ENCODE measurements around the gene SRPK2.
"Not testable (repeated sequence)": the region's sequence is repeated elsewhere in the genome, so short reads cannot be mapped to it uniquely, and the experiment has no call there.

Gene SRPK2

DNA sequence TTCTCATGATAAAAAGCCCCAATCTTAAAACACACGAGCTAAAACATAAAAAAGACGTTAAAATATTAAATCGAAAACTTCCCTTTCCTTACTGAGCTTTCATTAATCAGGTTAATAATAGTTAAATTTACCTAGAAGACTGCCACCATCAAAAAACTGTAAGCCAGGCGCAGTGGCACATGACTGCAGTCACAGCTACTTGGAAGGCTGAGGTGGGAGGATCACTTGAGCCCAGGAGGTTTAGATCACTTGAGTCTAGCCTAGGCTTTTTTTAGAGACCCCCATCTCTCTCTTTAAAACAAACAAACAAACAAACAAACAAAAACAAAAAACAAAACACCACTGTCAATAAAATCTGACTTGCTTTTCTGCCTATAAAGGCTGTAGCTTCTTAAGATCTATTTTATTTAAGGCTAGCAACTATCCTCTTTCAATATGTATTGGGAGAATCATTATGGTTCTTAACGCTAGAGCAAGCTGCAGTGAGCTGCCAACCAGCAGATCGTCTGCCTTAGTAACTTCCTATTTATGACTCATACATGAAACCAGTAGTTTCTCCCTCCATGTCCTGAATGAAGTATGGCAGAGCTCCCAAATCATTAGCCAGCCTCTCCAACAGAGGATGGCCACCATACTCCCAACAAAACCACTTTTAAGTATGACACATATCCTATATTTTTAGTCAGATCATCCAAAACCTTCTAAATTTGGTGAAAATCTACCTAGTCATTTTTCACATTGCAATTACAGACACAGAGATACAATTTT is 163.7 kb downstream of the SRPK2 start:
- DNase-seq (ENCODE audit: low read depth in 2 of 2): no peak

DNA sequence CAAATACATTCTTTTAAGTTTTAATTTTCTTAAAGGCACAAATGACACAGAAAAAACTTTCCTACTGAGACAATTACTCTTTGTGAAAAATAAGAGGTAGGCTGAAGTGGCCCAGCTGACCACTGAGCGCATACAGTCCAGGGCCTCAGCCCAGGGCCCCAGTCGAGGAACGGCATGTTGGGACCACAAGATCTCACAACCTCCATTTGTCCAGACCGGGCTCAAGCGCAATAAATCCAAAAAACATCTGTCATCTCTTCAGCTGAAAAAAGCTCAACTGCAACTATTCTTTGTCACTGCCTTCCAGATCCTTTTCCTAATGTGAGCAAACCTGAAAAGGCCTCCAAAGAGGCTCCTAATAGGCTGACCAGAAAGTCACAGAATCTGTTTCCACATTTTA is 165.8 kb downstream of the SRPK2 start:
- no peak for DNase-seq (ENCODE audit: low read depth in 2 of 2)

DNA sequence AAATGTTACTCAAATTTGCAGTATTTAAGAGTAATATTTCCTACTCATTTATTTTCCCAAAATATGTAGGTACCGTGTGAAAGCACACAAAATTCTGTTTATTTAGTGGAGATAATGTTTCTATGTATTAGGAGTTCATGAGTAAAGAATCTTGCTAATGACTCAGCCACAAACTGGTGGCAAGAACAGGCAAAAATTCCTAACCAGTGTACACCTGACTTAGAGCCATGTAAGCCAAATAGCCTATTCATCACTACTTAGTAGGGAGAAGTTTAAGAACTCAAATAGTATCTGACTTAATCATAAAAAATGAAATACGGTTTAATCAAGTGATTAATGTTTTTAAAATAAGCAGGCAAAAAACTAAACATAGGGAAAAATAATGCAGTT is 169.0 kb downstream of the SRPK2 start:
- DNase-seq (ENCODE audit: low read depth in 2 of 2): no peak

DNA sequence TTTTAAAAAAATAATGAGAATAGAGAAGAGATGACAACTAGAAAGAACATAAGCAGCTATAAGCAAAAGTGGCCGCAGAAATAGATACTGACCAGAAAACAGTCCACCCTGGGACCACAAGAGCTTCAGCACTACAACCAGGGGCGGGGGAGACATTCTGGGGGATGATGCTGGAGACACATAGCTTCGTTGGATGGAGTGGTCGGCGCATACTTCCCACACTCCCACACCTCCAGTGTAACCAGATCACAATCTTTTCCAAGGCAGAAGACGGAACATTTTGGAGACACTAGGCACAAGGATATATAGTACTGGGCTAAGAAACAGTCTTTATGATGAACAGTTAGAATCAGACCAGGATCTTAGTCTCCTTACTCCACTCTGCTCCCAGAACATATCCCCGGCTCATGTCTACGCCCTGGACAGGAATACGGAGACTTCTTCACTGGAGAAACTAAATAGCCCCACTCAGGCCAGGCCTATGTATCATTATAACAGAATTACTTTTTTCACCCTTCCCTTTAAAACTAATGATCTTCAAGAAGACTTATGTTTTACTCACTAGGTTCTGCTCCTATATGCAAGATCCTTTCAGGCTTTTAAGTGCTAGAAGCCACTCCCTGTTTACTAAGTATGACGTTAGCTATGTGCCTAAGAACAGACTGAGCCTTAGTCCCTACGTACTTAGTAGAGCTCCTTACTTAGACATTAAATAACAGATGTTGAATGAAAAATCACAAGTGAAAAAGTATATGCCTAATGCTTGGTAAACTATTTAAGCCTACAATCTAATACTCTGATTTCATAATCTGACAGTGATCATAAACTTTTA is 169.6 kb downstream of the SRPK2 start:
- DNase-seq (ENCODE audit: low read depth in 2 of 2): no peak

DNA sequence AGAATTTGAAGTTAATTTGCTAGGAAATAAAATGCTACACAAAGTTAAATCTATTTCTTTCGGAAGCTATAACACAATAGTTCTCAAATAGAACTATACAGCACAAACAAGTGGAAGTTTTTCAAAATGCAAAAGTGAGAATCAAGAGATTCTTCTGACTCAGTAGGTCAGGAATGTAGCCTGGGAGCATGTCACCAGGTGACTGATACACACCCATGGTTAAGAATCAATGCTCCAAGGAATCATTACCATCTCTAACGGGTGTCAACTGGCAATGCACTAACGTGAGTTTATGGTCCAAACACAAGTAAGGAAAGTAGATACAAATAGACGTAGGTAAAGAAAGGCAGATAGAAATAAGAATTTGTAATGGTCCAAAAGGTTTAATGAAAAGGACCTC is 170.5 kb downstream of the SRPK2 start:
- DNase-seq (ENCODE audit: low read depth in 2 of 2): no peak

DNA sequence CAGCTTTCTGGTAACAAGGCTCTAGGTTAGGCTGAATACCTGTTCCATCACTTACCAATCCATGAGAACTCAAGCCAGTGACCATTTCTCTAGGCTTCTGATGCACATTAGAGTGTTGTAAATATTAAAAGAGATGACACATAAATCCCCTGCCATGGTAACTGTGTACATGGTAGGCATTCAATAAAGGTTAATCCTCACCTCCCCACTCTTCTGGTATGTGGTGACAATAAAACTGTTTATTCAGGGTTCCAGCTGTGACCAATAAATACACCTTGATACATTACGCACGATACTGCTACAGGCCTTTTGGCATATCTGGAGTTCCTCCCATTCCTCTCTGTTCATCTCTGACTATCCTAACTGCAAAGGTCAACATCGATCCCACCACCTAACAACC is 171.9 kb downstream of the SRPK2 start:
- no peak for DNase-seq (ENCODE audit: low read depth in 2 of 2)

DNA sequence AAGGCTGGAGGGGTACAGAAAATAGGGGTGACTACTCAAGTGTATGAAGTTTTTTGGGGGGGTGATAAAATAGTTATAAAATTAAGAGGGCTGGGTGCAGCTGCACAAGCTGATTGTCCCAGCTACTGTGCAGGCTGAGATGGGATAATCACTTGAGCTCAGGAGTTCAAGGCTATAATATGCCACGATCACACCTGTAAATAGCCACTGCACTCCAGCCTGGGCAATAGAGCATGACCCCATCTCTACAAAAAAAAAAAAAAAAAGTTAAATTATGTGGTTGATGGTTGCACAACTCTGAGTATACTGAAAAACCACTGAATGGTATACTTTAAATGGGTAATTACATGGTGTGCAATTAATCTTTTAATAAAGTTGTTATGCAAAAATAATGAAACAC is 172.9 kb downstream of the SRPK2 start:
- DNase-seq (ENCODE audit: low read depth in 2 of 2): no peak

DNA sequence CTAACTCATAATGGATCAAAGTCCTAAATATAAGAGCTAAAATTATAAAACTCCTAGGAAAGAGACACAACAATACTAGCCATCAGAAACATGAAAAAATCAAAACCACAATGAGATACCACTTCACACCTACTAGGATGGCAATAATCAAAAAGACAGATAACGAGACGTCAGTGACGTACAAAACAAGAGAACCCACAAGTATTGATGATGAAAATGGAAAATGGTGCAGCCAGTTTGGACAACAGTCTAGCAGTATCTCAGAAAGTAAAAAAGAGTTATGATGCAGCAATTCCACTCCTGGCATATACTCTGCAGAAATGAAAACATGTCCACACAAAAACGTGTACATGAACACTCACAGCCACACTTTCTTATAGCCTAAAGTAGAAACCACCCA is 173.5 kb downstream of the SRPK2 start:
- DNase-seq (ENCODE audit: low read depth in 2 of 2): no peak

DNA sequence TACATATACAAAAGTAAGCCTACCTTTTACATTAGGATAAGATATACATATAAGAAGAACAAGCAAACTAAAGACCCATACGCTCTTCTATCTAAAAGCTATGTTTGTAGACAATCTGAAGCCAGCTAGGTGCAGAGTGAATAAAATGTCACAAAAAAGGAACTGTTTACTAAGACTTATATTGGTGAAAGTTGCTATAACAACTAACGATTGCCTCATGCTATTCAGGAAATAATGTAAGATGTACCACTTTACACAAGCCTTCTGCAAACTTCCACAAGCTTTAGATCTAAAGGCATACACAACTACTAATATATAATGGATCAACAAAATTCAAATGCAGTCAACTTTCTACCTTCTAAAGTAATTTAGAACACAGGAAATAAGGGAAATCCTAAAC is 175.1 kb downstream of the SRPK2 start:
- no peak for DNase-seq (ENCODE audit: low read depth in 2 of 2)

DNA sequence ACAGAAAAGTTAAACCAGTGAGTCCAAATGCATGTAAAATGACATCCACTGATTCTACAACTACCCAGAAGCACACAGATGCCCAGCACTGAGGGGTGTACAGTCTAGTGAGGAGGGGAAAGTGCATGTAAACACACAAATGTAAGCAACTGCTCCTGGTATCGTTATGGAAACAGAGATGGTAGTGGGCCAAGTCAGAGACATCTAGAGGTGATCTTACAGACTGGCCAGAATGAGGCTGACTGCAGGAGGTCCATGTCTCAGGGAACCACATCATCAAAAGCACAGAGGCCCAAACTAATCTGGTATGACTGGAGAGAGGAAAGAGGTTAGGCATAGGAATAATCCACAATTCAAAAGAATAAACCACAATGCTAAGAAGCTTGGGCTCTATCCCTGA is 176.5 kb downstream of the SRPK2 start:
- DNase-seq (ENCODE audit: low read depth in 2 of 2): no peak

DNA sequence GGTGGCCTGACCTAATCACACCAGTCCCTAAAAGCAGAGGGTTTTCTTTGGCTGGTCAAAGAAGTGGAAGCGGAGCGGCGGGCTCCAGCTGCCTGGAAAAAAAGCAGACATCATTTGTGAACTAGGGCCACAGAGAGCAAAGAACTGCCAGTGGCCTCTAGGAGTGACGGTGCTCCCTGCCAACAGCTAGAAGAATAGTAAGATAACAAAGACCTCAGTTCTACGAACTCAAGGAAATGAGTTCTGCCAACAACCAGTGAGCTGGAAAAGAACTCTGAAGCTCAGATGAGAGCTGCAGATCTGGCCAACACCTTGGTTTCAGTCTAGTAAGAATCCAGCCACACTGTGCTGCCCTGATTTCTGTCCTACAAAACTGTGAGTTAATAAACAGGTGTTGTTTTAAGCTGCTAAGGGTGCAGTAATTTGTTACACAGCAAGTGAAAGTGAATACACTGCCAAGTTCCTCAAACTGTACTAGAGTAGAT is 178.0 kb downstream of the SRPK2 start:
- no peak for DNase-seq (ENCODE audit: low read depth in 2 of 2)

DNA sequence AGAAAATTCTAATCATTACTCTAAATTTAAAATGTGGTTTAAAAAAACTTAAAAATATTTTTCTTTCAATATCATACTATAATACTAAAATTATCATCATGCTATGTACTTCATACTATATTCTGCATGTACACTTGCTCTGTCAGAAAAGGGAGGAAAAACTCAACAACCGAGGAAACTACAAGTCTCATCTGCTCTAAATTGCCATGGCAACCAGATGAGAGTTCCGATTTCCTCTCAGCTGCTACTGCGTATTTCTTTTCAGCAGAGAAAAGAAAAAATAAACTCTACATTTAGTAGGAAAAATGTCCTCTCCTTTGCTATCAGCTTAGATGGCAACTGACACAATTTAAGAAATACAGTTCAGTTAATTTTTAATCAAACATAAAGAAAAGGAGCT is 178.9 kb downstream of the SRPK2 start:
- DNase-seq (ENCODE audit: low read depth in 2 of 2): no peak

DNA sequence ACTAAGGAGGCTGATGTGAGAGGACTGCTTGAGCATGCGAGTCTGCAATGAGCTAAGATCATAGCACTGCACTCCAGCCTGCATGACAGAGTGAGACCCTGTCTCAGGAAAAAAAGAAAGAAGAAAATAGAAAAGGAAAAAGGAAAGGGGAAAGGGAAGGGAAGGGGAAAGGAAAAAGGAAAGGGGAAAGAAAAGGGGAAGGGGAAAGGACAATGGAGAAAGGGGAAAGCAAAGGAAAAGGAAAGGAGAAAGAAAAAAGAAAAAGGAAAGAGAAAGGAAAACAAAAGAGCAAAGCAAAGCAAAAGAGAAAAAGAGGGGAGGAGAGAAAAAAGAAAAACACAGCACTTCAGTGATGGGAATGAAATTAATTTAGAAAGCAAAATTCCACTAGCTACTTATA is 179.3 kb downstream of the SRPK2 start:
- DNase-seq (ENCODE audit: low read depth in 2 of 2): no peak

DNA sequence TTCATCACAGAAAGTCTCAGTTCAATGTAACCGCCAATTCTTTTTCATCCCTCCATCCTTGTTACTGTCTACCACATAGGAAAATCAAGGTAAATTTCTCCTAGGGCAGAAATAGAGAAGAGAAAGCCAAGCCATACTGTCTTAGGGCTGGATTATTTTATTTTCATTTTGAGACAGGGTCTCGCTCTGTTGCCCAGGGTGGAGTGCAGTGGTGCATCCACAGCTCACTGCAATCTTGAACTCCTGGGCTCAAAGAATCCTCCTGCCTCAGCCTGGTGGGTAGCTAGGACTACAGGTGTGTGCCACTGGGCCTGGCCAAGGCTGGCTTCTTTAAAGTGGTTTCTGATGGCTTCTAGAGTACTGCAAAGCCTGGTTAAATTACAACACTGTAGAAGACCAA is 181.7 kb downstream of the SRPK2 start:
- no peak for DNase-seq (ENCODE audit: low read depth in 2 of 2)

DNA sequence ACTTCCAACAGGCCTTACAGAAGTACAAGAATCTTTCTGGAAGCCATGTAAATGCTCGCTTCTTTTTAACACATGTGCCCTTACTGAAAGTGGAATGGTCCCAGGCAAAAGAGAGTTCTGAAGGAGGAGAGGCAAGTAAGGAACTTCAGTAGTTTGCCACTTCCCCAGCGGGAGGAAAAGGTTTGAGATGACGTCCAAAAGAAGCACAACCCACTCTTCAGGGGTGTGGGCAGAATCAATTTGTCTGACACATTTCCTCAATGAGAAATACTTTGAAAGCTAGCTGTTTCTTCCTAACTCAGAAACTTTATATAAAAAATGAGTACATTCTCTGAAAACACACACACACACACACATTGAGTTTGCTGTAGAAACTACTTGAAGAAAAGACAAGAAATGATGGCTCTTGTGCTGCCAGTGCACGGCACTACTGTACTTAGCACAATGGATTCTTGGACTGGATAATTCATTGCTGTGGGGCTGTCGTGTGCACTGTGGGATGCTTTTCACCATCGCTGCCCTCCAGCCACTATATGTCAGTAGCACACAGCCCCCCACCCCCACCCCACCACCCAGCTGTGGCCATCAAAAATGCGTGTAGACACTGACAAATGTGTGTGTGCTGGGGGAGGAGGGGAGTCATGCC is 183.0 kb downstream of the SRPK2 start:
- peak in 1 of 2 donors; percentile 16 for DNase-seq (ENCODE audit: low read depth in 2 of 2)

DNA sequence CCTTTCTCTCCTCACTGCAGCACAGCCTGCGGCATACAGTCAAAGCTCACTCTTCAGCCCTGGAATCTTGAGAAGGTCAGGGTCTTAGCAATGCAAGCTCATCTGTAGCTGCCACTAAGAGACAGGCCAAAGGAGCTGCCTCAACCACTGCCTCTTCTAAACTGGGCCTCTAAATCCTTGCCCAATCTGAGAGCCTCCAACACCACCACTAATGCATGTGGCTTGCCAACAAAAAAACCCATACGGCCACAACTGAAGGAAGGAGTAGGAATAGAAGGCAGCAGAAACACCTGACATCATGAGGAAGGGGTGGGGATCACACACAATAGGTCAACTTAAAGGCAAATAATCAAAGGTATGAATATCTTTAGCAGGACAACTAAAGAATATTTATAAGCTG is 183.8 kb downstream of the SRPK2 start:
- no peak for DNase-seq (ENCODE audit: low read depth in 2 of 2)

DNA sequence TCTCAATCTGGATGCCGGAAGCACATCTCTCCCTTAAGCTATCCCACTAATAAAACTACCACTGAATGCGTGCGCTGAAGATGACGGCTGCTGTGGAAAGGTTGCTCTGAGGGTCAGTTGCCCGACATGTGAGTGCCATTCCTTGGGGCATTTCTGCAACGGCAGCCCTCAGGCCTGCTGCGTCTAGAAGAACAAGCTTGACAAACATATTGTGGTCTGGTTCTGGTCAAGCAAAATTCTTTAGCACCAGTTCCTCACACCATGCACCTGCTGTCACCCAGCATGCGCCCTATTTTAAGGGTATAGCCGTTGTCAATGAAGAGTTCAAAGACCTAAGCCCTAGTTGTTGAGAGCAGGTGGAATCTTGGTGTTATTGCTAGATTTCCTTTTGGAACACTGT is 184.2 kb downstream of the SRPK2 start:
- no peak for DNase-seq (ENCODE audit: low read depth in 2 of 2)

DNA sequence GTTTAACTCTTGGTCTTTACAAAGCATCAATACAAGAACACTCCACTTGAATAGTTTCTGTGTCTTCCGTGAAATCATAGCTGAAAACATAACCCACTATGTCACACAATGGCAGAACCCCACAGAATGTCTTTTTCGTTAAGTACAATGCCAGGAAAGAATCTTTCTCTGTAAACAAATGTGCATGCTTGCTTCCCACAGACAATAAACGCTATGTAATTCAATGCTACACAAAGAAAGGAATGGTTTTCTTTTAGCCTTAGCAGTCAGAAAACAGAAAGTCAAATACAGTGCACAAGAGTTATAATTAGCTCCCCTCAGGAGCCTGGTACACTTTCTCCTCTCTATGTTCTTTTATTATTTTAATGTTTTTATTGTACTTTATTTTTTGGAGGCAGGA is 186.1 kb downstream of the SRPK2 start:
- no peak for DNase-seq (ENCODE audit: low read depth in 2 of 2)

DNA sequence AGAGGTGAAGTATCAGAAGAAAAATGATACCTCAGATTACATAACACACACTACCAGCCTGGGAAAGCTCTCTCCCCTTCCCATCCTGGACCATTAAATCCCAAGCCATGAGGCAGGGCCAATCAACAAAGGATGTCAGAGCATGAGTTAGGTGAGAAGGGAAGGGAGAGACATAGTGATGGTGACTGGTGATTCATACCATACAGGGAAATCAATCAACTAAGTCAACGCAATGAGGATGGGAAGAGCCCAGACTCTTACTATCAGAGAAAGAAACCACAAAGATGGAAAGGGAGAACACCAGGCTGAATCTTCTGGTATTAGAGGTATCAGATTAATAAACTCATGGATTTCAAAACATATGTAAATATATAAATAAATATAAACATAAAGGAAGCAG is 189.3 kb downstream of the SRPK2 start:
- no peak for DNase-seq (ENCODE audit: low read depth in 2 of 2)

DNA sequence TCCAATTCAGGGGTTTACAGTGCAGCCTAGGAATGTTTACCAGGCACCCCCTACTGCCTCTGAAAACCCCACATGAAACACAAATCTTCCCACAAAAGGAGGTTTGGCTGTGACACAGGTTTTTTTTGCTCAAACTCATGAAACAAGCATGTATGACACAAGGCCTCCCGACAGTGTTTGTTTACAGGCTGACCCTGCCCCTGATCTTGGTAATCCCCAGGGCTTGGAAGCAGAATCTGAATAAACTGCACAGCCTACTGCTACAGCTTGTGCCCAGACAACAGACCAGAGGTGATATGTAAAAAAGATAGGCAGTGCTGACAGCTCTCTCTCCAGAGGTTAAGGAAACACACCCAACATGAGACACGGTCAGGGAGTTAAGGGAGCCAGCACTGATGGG is 190.5 kb downstream of the SRPK2 start:
- DNase-seq (ENCODE audit: low read depth in 2 of 2): no peak

DNA sequence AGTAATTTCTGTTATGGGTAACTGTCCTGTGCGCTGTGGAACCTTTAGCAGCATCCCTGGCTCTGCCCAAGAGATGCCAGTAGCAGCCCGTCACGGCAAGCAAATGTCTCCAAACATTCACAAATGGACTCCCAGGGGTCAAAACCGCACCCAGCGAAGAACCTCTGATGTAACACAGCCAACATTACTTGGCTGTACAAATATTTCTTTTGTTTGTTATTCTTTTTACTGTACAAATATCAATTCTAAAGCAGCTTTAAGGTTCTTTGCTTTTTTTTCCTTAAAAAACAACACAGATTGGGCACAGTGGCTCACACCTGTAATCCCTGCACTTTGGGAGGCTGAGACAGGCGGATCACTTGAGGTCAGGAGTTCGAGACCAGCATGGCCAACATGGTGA is 192.2 kb downstream of the SRPK2 start:
- DNase-seq (ENCODE audit: low read depth in 2 of 2): no peak

DNA sequence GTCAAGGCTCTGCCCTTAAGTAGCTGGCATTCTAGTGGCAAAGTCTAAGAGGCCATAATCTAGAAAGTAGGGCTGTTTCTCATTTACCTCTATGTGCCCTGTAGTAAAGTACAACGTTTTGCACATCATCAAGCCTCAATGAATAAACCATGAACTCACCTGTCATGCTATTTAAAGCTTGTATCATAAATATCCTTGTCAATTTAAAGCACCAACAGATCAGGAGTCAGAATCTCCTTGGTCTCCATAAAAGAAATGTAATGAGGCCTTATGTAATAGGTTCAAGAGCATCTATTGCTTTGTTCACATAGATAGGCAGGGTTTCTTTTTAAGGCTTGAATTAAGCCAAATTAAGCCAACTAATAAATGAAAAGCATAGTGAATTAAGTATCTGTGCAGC is 192.8 kb downstream of the SRPK2 start:
- no peak for DNase-seq (ENCODE audit: low read depth in 2 of 2)

DNA sequence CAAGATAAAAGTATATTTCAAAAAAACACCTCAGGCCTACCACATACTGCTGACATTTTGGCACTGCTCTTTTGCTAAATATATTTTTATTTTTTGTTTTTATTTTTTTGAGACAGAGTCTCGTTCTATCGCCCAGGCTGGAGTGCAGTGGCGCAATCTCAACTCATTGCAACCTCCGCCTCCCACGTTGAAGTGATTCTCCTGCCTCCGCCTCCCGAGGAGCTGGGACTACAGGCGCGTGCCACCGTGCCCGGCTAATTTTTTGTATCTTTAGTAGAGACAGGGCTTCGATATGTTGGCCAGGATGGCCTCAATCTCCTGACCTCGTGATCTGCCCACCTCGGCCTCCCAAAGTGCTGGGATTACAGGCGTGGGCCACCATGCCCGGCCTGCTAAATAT is 193.8 kb downstream of the SRPK2 start:
- not testable (repeated sequence) for DNase-seq (ENCODE audit: low read depth in 2 of 2)
